ENCODE results near the gene NR1D2.

Gene NR1D2

DNA sequence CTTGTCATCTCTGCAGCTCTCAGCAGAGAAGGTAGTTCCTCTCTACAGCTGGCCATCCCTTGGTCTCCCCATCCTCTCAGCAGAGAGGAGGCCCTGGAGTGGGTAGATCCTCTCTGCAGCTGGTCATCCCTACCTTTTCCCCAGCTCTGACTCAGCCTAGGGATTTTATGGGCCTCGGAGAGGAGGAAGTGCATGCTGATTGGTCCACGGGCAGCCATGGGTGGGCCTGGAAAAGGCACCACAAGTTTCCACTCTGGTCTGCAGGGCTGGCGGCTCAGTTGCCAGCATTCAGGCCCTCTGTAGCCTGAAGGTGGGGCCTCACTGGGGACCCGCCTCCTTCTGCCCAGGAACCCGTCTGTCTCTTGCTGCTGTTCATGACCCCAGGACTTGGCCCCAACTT, 36.9 kb downstream of the NR1D2 start:
- Histone ChIP-seq H3K27me3 (ENCODE audit: insufficient read depth, low read depth) (no peaks in the 10 kb centered on the region), H3K27ac (no peak overlapping the region), H3K4me2 (no peak overlapping the region), H3K9ac (no peak overlapping the region), H3K79me2 (ENCODE audit: insufficient read depth, low read depth) (no peaks in the 10 kb centered on the region), H3K4me1 (ENCODE audit: low read depth, poor library complexity, severe bottlenecking) (peaks cover 12% of the 10 kb centered on the region), H4K20me1 (ENCODE audit: insufficient read depth) (no peaks in the 10 kb centered on the region), H3K36me3 (ENCODE audit: insufficient read depth) (no peaks in the 10 kb centered on the region), H3K4me3 (IDR thresholded peaks at IDR 0.05; ENCODE audit: insufficient read depth, low read depth, low read length) (no peak overlapping the region), H2AFZ (ENCODE audit: low read depth) (no peak overlapping the region)
- no peak for TF ChIP-seq CTCF (conservative IDR thresholded peaks at IDR 0.05; ENCODE audit: low read depth, low read length)

GRCh38 chr3:23984934-23985333, 39.8 kb downstream of the NR1D2 start:
- no peaks in the 10 kb centered on the region for H3K27me3 ChIP-seq (ENCODE audit: insufficient read depth, low read depth)
- no peaks in the 10 kb centered on the region for H4K20me1 ChIP-seq (ENCODE audit: insufficient read depth)
- H2AFZ ChIP-seq (ENCODE audit: low read depth): no peak overlapping the region
- H3K36me3 ChIP-seq (ENCODE audit: insufficient read depth): no peaks in the 10 kb centered on the region
- peaks cover 12% of the 10 kb centered on the region for H3K4me1 ChIP-seq (ENCODE audit: low read depth, poor library complexity, severe bottlenecking)
- no peak for TF ChIP-seq CTCF (conservative IDR thresholded peaks at IDR 0.05; ENCODE audit: low read depth, low read length)
- no peak overlapping the region for H3K9ac ChIP-seq
- H3K27ac ChIP-seq: no peak overlapping the region
- H3K4me2 ChIP-seq: no peak overlapping the region
- H3K79me2 ChIP-seq (ENCODE audit: insufficient read depth, low read depth): no peaks in the 10 kb centered on the region
- H3K4me3 ChIP-seq (IDR thresholded peaks at IDR 0.05; ENCODE audit: insufficient read depth, low read depth, low read length): no peak overlapping the region

- no peaks in the 10 kb centered on the region for H3K79me2 ChIP-seq (ENCODE audit: insufficient read depth, low read depth)
- no peak overlapping the region for H3K4me2 ChIP-seq
- TF ChIP-seq CTCF (conservative IDR thresholded peaks at IDR 0.05; ENCODE audit: low read depth, low read length): no peak
- no peak overlapping the region for H3K9ac ChIP-seq
- no peaks in the 10 kb centered on the region for H3K36me3 ChIP-seq (ENCODE audit: insufficient read depth)
- no peaks in the 10 kb centered on the region for H4K20me1 ChIP-seq (ENCODE audit: insufficient read depth)
- no peak overlapping the region for H2AFZ ChIP-seq (ENCODE audit: low read depth)
- no peaks in the 10 kb centered on the region for H3K27me3 ChIP-seq (ENCODE audit: insufficient read depth, low read depth)
- H3K4me1 ChIP-seq (ENCODE audit: low read depth, poor library complexity, severe bottlenecking): peaks cover 12% of the 10 kb centered on the region
- H3K27ac ChIP-seq: no peak overlapping the region
- no peak overlapping the region for H3K4me3 ChIP-seq (IDR thresholded peaks at IDR 0.05; ENCODE audit: insufficient read depth, low read depth, low read length)
Observed at GRCh38 chr3:23985747-23986544, 40.9 kb downstream of the NR1D2 start.

GRCh38 chr3:23987356-23987755, 42.3 kb downstream of the NR1D2 start:
- peaks cover 12% of the 10 kb centered on the region for H3K4me1 ChIP-seq (ENCODE audit: low read depth, poor library complexity, severe bottlenecking)
- no peaks in the 10 kb centered on the region for H3K27me3 ChIP-seq (ENCODE audit: insufficient read depth, low read depth)
- no peak overlapping the region for H2AFZ ChIP-seq (ENCODE audit: low read depth)
- H4K20me1 ChIP-seq (ENCODE audit: insufficient read depth): no peaks in the 10 kb centered on the region
- H3K4me2 ChIP-seq: no peak overlapping the region
- no peak overlapping the region for H3K4me3 ChIP-seq (IDR thresholded peaks at IDR 0.05; ENCODE audit: insufficient read depth, low read depth, low read length)
- H3K79me2 ChIP-seq (ENCODE audit: insufficient read depth, low read depth): no peaks in the 10 kb centered on the region
- H3K9ac ChIP-seq: no peak overlapping the region
- H3K27ac ChIP-seq: no peak overlapping the region
- H3K36me3 ChIP-seq (ENCODE audit: insufficient read depth): no peaks in the 10 kb centered on the region
- TF ChIP-seq CTCF (conservative IDR thresholded peaks at IDR 0.05; ENCODE audit: low read depth, low read length): no peak

Data from KMS-11 (cell line).